Measurements from ENCODE around the gene IQGAP1. TPM values are rescaled to one million over a fixed set of nuclear protein-coding genes. Genes with fewer than 3 reads are reported as not detected.
"Not testable (repeated sequence)": the region's sequence is repeated elsewhere in the genome, so short reads cannot be mapped to it uniquely, and the experiment has no call there.

The IQGAP1 gene
- total RNA-seq, 4 donors from 2014 or later, result 181 to 285 (median 193) TPM

DNA sequence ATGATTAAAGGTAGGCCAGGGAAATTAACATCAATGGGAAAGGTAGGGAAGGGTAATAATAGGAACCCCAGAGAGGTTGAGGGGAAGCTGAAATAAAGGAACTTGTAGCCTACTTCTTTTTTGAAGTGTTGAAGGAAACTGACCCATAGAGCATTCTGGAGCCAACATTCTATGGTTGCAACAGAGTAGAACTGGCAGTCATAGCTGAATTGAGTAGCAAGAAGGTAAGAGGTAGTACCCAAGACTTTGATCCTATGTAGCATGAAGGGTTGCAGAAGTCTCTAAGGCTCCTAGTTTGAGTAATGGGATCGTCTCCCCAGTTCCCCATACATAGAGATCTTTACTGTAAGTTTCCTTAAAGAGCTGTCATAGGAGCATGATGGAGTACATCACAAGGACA is 43.4 kb upstream of the IQGAP1 start:
- Histone ChIP-seq H3K36me3 (no peaks in the 10 kb centered on the region), H3K9me3 (no peaks in the 10 kb centered on the region), H3K27me3 (no peaks in the 10 kb centered on the region), H3K4me1 (peaks cover 0 to 16% (median 4%) of the 10 kb centered on the region in 3 donors), H3K27ac (no peak overlapping the region), H3K4me3 (no peak overlapping the region)
- no peak for TF ChIP-seq CTCF (IDR thresholded peaks at IDR 0.05)
- TF ChIP-seq POLR2A (IDR thresholded peaks at IDR 0.05), result no peak
- intact Hi-C loops (cut with DNase I), result no loop called here
- WGBS, 2 donors, result 86 to 100% methylated on average over 1 of the region's 1 CpG
- DNase-seq, result no peak

DNA sequence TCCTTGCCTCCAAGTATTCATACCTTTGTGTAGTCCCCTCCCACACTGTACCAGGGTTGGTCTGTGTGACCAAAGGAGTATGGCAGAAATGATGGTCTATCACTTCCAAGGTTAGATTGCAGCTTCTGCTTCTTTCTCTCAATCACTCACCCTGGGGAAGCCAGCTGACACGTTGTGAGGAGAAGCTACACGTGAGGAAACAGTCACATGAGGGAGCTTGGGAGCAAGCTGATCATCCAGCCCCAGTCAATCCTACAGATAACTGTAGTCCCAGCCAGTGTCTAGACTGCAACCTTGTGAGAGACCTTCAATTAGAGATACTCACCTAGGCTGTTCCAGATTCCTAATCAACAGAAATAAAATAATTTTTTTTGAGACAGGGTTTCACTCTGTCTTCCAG is 42.2 kb upstream of the IQGAP1 start:
- Histone ChIP-seq H3K4me3 (no peak overlapping the region), H3K36me3 (no peaks in the 10 kb centered on the region), H3K9me3 (no peaks in the 10 kb centered on the region), H3K27ac (no peak overlapping the region), H3K27me3 (no peaks in the 10 kb centered on the region), H3K4me1 (peaks cover 0 to 16% (median 4%) of the 10 kb centered on the region in 3 donors)
- no peak for DNase-seq
- TF ChIP-seq POLR2A (IDR thresholded peaks at IDR 0.05) (no peak), CTCF (IDR thresholded peaks at IDR 0.05) (no peak)
- 25 to 40% methylated on average over 2 of the region's 2 CpGs for WGBS, 2 donors
- intact Hi-C loops (cut with DNase I), result no loop called here

- H3K36me3 ChIP-seq; DNase-seq; intact Hi-C loops (cut with DNase I); H3K4me3 ChIP-seq; H3K27me3 ChIP-seq; H3K9me3 ChIP-seq; H3K27ac ChIP-seq: not testable (repeated sequence)
- peaks cover 5 to 19% (median 8%) of the 10 kb centered on the region in 3 donors for H3K4me1 ChIP-seq
- WGBS, 2 donors, result 79 to 100% methylated on average over 1 of the region's 1 CpG
Observed at GRCh38 chr15:90347431-90348065, 40.5 kb upstream of the IQGAP1 start.

- WGBS, 2 donors, result 36 to 45% methylated on average over 6 of the region's 6 CpGs
- no peak for DNase-seq
- TF ChIP-seq POLR2A (IDR thresholded peaks at IDR 0.05) (no peak), CTCF (IDR thresholded peaks at IDR 0.05) (no peak)
- no peaks in the 10 kb centered on the region for H3K36me3 ChIP-seq
- no peak overlapping the region for H3K4me3 ChIP-seq
- H3K9me3 ChIP-seq, result no peaks in the 10 kb centered on the region
- H3K27me3 ChIP-seq, result no peaks in the 10 kb centered on the region
- intact Hi-C loops (cut with DNase I), result no loop called here
- no peak overlapping the region for H3K27ac ChIP-seq
- H3K4me1 ChIP-seq, result peaks cover 8 to 21% (median 11%) of the 10 kb centered on the region in 3 donors
Observed at GRCh38 chr15:90348456-90348855, 39.6 kb upstream of the IQGAP1 start.

DNA sequence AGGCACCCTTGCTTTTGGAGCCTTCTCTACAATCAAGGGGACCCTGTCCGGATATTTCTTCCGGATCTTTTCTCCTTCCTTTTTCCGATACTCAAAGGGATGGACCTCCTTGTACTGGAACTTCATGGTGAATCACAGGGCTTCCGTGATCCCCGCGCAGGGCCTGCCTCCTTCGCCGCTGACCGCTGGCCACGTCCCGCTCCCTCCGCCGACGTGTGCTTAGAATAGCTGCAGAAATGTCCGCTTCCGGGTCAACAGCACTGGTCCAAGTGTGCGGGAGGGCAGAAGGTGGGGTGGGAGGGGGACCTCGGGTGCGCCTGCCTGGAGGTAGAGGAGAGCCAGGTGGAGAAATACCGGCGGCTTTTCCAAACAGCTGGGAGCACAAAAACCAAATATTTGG is 39.0 kb upstream of the IQGAP1 start:
- DNase-seq, result no peak
- Histone ChIP-seq H3K9me3 (no peaks in the 10 kb centered on the region), H3K4me1 (peaks cover 8 to 21% (median 11%) of the 10 kb centered on the region in 3 donors), H3K4me3 (no peak overlapping the region), H3K27ac (no peak overlapping the region), H3K27me3 (no peaks in the 10 kb centered on the region), H3K36me3 (no peaks in the 10 kb centered on the region)
- TF ChIP-seq POLR2A (IDR thresholded peaks at IDR 0.05), result no peak
- TF ChIP-seq CTCF (IDR thresholded peaks at IDR 0.05), result no peak
- intact Hi-C loops (cut with DNase I), result no loop called here
- WGBS, 2 donors, result 90 to 92% methylated on average over 20 to 21 of the region's 21 CpGs

DNA sequence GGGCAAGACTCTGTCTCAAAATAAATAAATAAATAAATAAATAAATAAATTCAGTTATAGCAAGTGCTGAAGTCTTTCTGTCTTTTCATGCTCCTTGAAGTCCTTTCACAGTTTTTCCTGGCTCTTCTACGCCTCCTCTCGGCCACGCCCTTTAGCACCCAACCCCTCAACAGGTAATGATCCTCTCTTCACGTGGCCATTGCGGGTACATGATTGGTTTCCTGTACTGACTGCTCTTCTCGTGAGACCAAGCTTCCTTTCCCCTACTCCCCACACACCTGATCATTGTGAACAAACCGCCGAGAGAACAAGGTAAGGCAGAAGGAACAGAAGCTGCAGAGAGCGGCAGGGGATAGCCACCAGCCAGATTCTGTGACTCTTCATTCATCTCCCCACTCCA is 38.2 kb upstream of the IQGAP1 start:
- H3K4me3 ChIP-seq, result no peak overlapping the region
- 86 to 89% methylated on average over 9 of the region's 9 CpGs for WGBS, 2 donors
- H3K36me3 ChIP-seq, result no peaks in the 10 kb centered on the region
- H3K9me3 ChIP-seq, result no peaks in the 10 kb centered on the region
- TF ChIP-seq POLR2A (IDR thresholded peaks at IDR 0.05) (no peak), CTCF (IDR thresholded peaks at IDR 0.05) (no peak)
- H3K27me3 ChIP-seq, result no peaks in the 10 kb centered on the region
- intact Hi-C loops (cut with DNase I), result no loop called here
- H3K27ac ChIP-seq, result no peak overlapping the region
- DNase-seq, result no peak
- peaks cover 8 to 21% (median 11%) of the 10 kb centered on the region in 3 donors for H3K4me1 ChIP-seq
